Right cardiac atrium (tissue), 5 donors: ENCODE measurements around the gene ARSB. TPM values are rescaled to one million over a fixed set of nuclear protein-coding genes. Genes with fewer than 3 reads are reported as not detected.
"Not testable (repeated sequence)": the region's sequence is repeated elsewhere in the genome, so short reads cannot be mapped to it uniquely, and the experiment has no call there.

Source experiments
- ATAC-seq, 2 donors: fragments of 200-7000 bp; cut with Tn5 transposase; one replicate each; pipeline versions ENCODE4 v1.8.0 to v1.9.1; 2020; ENCODE audit warnings: moderate library complexity in 2 of 2, mild to moderate bottlenecking in 1 of 2
- DNase-seq, 3 donors: peaks; one replicate each; pipeline ENCODE4 v3.0.0-alpha.2; 2020
- H3K27ac ChIP-seq: one replicate; pipeline ENCODE4 v1.5.1; 2013; ENCODE audit warnings: mild to moderate bottlenecking, low read length, control low read depth, moderate library complexity
- H3K27me3 ChIP-seq: one replicate; pipeline ENCODE4 v1.6.1; 2013; ENCODE audit not compliant: control insufficient read depth, insufficient read depth
- H3K4me1 ChIP-seq: one replicate; pipeline ENCODE4 v1.6.1; 2013; ENCODE audit warnings: low read length; ENCODE audit not compliant: control insufficient read depth, insufficient read depth
- H3K4me3 ChIP-seq: one replicate; pipeline ENCODE4 v1.5.1; 2013; ENCODE audit warnings: low read length, control low read depth
- H3K9me3 ChIP-seq: one replicate; pipeline ENCODE4 v1.6.1; 2013; ENCODE audit warnings: low read length; ENCODE audit not compliant: control insufficient read depth
- WGBS: extraction: QIAGEN DNeasy Blood & Tissue Kit; methylation state at CpG from one replicate; pipeline ENCODE4 v1.1.7; 2013; 5-methylcytosine and 5-hydroxymethylcytosine counted together
- intact Hi-C, 4 donors: fragments of 100-400 bp; cut with DNase I; formaldehyde crosslinking; loops; one replicate each; pipeline versions ENCODE4 v1.11.0 to v1.14.0; 2022 to 2023
- polyA plus RNA-seq: library from polyadenylated mRNA; stranded (reverse); fragments of 200-250 nt; gene quantifications from one replicate; pipeline ENCODE4 v1.2.3, GENCODE V29; 2013
- total RNA-seq, 4 donors: library from RNA; stranded (reverse); fragmentation: NEBNext Ultra II Directional; extraction: Animal tissue kit (Norgen Biotek cat#: 25700); gene quantifications; one replicate each; pipeline ENCODE4 v1.2.1, GENCODE V29; 2021
- donor health status: healthy with polysubstance abuse.
- donor health status: DM: no; HTN: yes; CAD: no.
- donor health status: DM: no; HTN: no; CAD: no.
- donor health status: DM: no; HTN: yes; CAD: no; lungs with severe emphysema.
- donor health status: DM: yes; HTN: yes; CAD: no.

The ARSB gene
- total and polyA plus RNA-seq, 5 donors, result 4.8 to 14.1 (median 13.6) TPM

- H3K4me3 ChIP-seq, result no peak overlapping the region
- no peaks in the 10 kb centered on the region for H3K4me1 ChIP-seq
- H3K9me3 ChIP-seq, result no peaks in the 10 kb centered on the region
- 68% methylated on average over 3 of the region's 3 CpGs for WGBS
- no peaks in the 10 kb centered on the region for H3K27me3 ChIP-seq
- no peak for DNase-seq
- ATAC-seq, result no peak
- no peak overlapping the region for H3K27ac ChIP-seq
- intact Hi-C loops, result no loop called here
These were observed 69.9 kb downstream of the ARSB start for GRCh38 chr5:78915170-78915569.

- no peak overlapping the region for H3K4me3 ChIP-seq
- DNase-seq, result no peak
- intact Hi-C loops, result no loop called here
- ATAC-seq, result no peak
- no peaks in the 10 kb centered on the region for H3K9me3 ChIP-seq
- 79% methylated on average over 7 of the region's 7 CpGs for whole genome bisulfite sequencing
- no peaks in the 10 kb centered on the region for H3K27me3 ChIP-seq
- peaks cover 2% of the 10 kb centered on the region for H3K4me1 ChIP-seq
- H3K27ac ChIP-seq, result no peak overlapping the region
These were observed 72.3 kb downstream of the ARSB start for GRCh38 chr5:78912811-78913210.

GRCh38 chr5:78912085-78912771 lies 72.9 kb downstream of the ARSB start:
- Histone ChIP-seq H3K4me3 (no peak overlapping the region), H3K4me1 (peaks cover 2% of the 10 kb centered on the region), H3K27ac (no peak overlapping the region), H3K9me3 (no peaks in the 10 kb centered on the region), H3K27me3 (no peaks in the 10 kb centered on the region)
- DNase-seq, result no peak
- intact Hi-C loops, result no loop called here
- WGBS, result 54% methylated on average over 5 of the region's 5 CpGs
- ATAC-seq, result peak in 1 of 2 donors; percentile 27

- H3K4me3 ChIP-seq, H3K4me1 ChIP-seq, H3K27ac ChIP-seq, ATAC-seq, DNase-seq, H3K27me3 ChIP-seq, H3K9me3 ChIP-seq: not testable (repeated sequence)
- intact Hi-C loops, result loop anchor here in 1 of 4 donors (10.0 kb wide), 1 partner anchor 55 kb away; no protein-coding TSS in a partner anchor
- 65% methylated on average over 8 of the region's 9 CpGs for WGBS
These were observed 75.7 kb downstream of the ARSB start for GRCh38 chr5:78909224-78909983.

GRCh38 chr5:78908173-78909061 lies 76.7 kb downstream of the ARSB start:
- intact Hi-C loops, result loop anchor here in 1 of 4 donors (10.0 kb wide), 1 partner anchor 56 kb away; no protein-coding TSS in a partner anchor
- Histone ChIP-seq H3K4me1 (peaks cover 6% of the 10 kb centered on the region), H3K27me3 (no peaks in the 10 kb centered on the region), H3K27ac (peak overlapping the region; percentile 73), H3K4me3 (peak overlapping the region; percentile 21), H3K9me3 (no peaks in the 10 kb centered on the region)
- peak; percentile 93 to 97 for ATAC-seq
- 8% methylated on average over 12 of the region's 12 CpGs for WGBS
- DNase-seq, result peak; percentile 47 to 85 (median 83)

- Histone ChIP-seq H3K27me3 (no peaks in the 10 kb centered on the region), H3K4me3 (no peak overlapping the region), H3K27ac (peak overlapping the region; percentile 34), H3K9me3 (no peaks in the 10 kb centered on the region), H3K4me1 (peaks cover 6% of the 10 kb centered on the region)
- ATAC-seq (peak; percentile 57 to 80), DNase-seq (peak in 2 of 3 donors; percentile 26 to 57)
- 42% methylated on average over 11 of the region's 11 CpGs for WGBS
- intact Hi-C loops, result loop anchor here in 1 of 4 donors (10.0 kb wide), 1 partner anchor 57 kb away; no protein-coding TSS in a partner anchor
These were observed 77.7 kb downstream of the ARSB start for GRCh38 chr5:78907255-78907891.

GRCh38 chr5:78905084-78905938 lies 79.8 kb downstream of the ARSB start:
- Histone ChIP-seq H3K9me3 (no peaks in the 10 kb centered on the region), H3K27me3 (no peaks in the 10 kb centered on the region), H3K27ac (no peak overlapping the region), H3K4me1 (peaks cover 6% of the 10 kb centered on the region), H3K4me3 (no peak overlapping the region)
- 65% methylated on average over 5 of the region's 5 CpGs for WGBS
- no peak for ATAC-seq
- intact Hi-C loops, result loop anchor here in 1 of 4 donors (10.0 kb wide), 1 partner anchor 59 kb away; no protein-coding TSS in a partner anchor
- DNase-seq, result no peak

- DNase-seq (no peak), ATAC-seq (no peak)
- Histone ChIP-seq H3K9me3 (no peaks in the 10 kb centered on the region), H3K27ac (no peak overlapping the region), H3K4me3 (no peak overlapping the region), H3K4me1 (peaks cover 6% of the 10 kb centered on the region), H3K27me3 (no peaks in the 10 kb centered on the region)
- 38% methylated on average over 1 of the region's 1 CpG for WGBS
- intact Hi-C loops, result loop anchor here in 1 of 4 donors (10.0 kb wide), 1 partner anchor 61 kb away; no protein-coding TSS in a partner anchor
These were observed 81.2 kb downstream of the ARSB start for GRCh38 chr5:78903861-78904260.

GRCh38 chr5:78903353-78903752 lies 81.8 kb downstream of the ARSB start:
- ATAC-seq, result no peak
- Histone ChIP-seq H3K9me3 (no peaks in the 10 kb centered on the region), H3K4me1 (peaks cover 6% of the 10 kb centered on the region), H3K27ac (no peak overlapping the region), H3K4me3 (no peak overlapping the region), H3K27me3 (no peaks in the 10 kb centered on the region)
- WGBS, result 60% methylated on average over 2 of the region's 2 CpGs
- no peak for DNase-seq
- intact Hi-C loops, result loop anchor here in 1 of 4 donors (10.0 kb wide), 1 partner anchor 61 kb away; no protein-coding TSS in a partner anchor
